HG02798 (cell line): ENCODE measurements around the gene SAA2.
"Not testable (repeated sequence)": the region's sequence is repeated elsewhere in the genome, so short reads cannot be mapped to it uniquely, and the experiment has no call there.

Experiments used
- ATAC-seq: cut with Tn5 transposase; IDR thresholded peaks from one replicate; pipeline ENCODE4 v1.9.1; 2021; ENCODE audit warnings: mild to moderate bottlenecking; ENCODE audit not compliant: unreplicated experiment, poor library complexity

Gene SAA2

DNA sequence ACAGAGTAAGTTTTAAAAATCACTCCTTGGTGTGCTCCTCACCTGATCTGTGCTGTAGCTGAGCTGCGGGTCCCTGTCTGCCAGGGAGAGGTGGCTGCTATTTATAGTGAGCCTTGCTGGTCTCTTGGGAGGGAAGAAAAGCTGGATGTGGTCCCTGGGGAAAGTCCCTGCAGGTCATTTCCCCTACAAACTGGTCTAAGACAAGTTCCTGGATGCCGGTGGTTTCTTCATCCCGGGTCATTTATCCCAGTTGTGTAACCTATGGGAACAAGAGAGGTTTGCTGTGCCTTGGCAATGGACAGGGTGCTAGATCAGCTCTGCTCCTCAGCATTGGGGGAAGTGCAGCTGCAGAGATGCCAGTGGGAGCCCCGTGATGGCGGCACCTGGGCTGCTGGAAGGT is at the start of gene SAA2:
Gene SAA2, minus strand, starts transcription at position 108 of the 400 bp plus-strand sequence. CDS start 657 bp downstream, outside the sequence.
- no peak for ATAC-seq

GRCh38 chr11:18295316-18295715 is 46.8 kb upstream of the SAA2 start:
- no peak for ATAC-seq

DNA sequence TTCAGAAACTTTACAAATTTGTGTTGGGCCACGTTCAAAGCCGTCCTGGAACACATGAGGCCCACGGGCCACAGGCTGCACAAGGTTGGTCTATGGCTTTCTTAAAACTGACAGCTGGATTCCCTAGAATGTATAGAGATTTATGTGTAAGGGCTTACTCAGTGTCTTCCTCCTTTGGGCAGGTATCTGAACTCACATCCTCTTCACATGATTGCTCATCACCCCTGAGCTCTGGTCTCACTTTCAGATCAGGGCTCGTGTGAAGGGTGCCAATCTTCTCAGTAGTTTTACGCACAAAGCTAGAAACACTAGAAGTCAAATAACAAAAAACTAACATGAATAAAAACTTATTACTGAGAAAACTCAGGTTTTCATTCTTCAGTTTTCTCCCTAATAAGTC is 46.4 kb upstream of the SAA2 start:
- ATAC-seq, result no peak

DNA sequence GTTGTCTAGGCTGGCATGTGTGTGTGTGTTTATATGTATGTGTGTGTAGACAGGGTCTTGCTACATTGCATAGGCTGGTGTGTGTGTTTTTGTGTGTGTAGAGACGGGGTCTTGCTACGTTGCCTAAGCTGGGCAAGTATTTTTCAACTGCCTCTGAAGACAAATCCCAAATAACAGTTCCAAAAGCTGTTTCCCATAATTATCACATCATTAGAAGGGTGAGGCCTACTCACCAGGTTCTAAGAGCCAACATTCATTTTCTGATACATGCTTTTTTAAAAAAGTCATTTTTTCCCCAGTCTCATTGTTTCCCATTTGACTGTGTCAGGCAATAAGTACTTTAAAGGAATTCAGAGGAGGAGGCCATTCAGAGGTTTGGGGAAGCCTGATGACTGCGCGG is 40.4 kb upstream of the SAA2 start:
- no peak for ATAC-seq

DNA sequence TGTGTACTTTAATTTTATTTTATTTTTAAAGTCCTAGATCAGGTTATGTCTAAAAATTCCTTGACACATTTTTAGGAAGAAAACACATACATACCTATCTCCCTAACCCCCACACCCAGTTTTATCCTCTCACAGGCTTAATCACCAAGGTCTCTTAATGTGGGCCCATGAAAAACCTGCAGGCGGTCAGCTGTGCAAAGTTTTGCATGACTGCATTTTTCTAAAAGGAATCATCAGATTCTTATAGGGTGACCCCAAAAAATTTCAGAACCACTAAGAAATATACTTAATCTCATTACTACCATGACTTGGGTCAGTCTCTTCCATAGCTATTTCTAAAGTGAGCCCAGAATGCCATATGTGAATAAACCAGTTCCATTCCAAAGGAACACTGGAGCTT is 37.4 kb upstream of the SAA2 start:
- ATAC-seq, result no peak

DNA sequence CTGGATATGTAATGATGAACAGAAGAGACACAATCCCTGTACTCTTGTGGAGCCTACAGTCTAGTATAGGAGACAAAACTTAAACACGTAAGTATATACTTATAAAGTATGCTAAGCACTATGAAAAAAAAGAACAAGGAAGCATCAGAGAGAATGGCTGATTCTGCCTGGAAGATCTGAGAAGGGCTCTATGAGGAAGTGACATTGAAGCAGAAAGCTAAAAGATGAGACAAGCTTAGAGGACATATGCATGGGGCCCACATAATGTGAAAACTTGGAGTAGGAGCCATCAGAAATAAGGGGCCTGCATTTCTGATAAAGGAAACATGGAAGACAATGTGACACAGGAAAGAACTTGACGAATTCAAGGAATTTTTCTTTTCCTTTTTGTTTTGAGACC is 34.2 kb upstream of the SAA2 start:
- ATAC-seq, result no peak

- ATAC-seq, result peak; percentile 92
These were observed 32.1 kb upstream of the SAA2 start for GRCh38 chr11:18280438-18281045.

- ATAC-seq, result no peak
These were observed 29.2 kb upstream of the SAA2 start for GRCh38 chr11:18277565-18278271.

DNA sequence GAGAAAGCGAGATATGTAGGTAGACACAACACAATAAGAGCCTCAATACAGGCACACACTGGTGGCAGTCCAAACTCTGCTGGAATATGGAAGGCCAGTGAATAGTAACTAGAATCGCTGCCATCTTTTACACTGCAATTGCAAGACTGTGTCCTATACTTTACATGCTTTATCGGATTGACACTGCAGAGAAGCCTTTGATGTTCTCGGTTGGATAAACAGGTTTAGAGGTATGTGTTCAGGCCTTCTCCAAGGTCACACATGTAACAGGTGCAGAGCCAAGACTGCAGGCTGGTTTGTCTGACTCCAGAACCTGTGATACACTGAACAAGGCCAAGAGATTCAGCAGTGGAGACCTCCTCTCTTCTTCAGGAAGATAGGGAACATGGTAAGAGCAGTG is 22.7 kb upstream of the SAA2 start:
- ATAC-seq, result no peak

DNA sequence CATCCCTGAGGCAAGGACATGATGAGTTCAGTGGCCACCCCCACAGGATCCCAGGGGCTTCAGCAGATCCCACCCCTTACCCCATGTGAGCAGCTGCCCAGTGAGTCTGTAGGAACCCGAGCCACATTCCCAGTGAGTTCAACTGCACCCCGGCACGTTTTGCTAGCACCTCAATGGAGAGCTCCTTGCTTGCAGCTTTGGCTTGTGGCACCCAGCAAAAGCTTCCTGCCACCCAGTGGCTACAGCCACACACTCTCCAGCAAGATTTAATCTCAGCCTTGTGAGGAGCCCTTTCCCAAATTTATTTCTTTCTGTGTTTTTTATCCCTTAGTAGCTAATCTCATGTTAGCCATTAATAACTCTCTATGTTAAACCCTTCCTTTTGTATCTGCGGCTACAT is 21.6 kb upstream of the SAA2 start:
- ATAC-seq, result no peak

- ATAC-seq, result not testable (repeated sequence)
These were observed 20.8 kb upstream of the SAA2 start for GRCh38 chr11:18269252-18269651.

- peak; percentile 66 for ATAC-seq
These were observed 19.1 kb upstream of the SAA2 start for GRCh38 chr11:18267335-18268133.

DNA sequence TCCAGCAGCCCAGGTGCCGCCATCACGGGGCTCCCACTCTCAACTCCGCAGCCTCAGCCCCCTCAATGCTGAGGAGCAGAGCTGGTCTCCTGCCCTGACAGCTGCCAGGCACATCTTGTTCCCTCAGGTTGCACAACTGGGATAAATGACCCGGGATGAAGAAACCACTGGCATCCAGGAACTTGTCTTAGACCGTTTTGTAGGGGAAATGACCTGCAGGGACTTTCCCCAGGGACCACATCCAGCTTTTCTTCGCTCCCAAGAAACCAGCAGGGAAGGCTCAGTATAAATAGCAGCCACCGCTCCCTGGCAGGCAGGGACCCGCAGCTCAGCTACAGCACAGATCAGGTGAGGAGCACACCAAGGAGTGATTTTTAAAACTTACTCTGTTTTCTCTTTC is 17.5 kb upstream of the SAA2 start, which contains the start of gene SAA1:
Gene SAA1, plus strand, starts transcription at position 316 of the 400 bp plus-strand sequence. CDS start 624 bp downstream, outside the sequence.
- no peak for ATAC-seq

- no peak for ATAC-seq
These were observed 16.4 kb upstream of the SAA2 start for GRCh38 chr11:18264677-18265555.

DNA sequence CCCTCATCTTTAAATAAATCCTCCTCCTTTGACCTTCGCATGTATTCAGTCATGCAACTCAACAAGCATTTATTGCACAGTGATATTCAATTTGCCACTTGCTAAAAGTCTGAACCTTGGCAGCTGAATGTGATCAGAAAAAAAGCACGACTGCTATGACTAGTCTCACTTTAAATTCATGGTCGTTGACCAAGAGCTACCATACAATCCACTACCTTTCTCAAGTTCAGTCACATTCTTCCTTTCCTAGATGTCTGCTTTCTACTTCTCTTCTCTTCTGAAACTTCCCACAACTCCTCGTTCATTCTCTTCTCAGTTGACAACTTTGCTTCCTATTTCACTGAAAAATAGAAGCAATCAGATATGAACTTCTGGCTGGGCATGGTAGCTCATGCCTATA is 15.6 kb upstream of the SAA2 start:
- ATAC-seq, result no peak

DNA sequence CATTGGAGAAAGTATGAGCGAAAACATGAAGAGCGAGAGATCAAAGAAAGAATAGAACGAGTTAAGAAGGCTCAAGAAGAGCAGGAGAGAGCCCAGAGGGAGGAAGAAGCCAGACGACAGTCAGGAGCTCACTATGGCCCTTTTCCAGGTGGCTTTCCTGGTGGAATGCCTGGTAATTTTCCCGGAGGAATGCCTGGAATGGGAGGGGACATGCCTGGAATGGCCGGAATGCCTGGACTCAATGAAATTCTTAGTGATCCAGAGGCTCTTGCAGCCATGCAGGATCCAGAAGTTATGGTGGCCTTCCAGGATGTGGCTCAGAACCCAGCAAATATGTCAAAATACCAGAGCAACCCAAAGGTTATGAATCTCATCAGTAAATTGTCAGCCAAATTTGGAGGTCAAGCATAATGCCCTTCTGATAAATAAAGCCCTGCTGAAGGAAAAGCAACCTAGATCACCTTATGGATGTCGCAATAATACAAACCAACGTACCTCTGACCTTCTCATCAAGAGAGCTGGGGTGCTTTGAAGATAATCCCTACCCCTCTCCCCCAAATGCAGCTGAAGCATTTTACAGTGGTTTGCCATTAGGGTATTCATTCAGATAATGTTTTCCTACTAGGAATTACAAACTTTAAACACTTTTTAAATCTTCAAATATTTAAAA is 14.3 kb upstream of the SAA2 start:
- not testable (repeated sequence) for ATAC-seq

DNA sequence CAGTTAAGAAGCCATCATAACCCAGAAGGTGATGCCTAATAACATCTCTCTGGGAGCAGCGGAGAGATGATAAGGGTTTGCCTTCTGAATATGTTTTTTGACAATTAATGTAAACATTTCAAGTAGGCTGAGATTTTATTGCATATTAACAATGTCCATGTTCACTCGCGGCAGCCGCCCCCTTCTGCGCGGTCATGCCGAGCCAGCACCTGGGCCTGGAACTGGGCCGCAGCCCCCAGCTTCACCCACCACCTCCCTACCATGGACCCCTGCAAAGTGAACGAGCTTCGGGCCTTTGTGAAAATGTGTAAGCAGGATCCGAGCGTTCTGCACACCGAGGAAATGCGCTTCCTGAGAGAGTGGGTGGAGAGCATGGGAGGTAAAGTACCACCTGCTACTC is 13.3 kb upstream of the SAA2 start:
- no peak for ATAC-seq

DNA sequence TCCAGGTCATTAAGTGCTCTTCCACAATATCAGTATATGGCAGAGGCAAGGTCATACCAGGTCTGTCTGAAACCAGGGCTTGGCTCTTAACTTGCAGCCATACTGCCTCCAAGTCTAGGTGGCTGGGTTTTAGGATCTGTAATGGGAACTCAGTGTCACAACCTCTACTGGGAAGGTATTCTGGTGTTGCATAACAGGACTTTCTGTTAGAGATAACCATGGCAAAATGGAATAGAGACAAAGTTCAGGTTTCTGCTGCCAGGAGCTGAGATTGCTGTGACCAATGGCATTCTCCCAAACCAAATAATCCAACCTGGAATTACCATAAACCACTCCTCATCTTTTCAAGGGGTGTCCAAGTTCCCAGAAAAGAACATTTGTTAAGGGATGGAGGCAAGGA is 10.8 kb upstream of the SAA2 start:
- ATAC-seq, result no peak

DNA sequence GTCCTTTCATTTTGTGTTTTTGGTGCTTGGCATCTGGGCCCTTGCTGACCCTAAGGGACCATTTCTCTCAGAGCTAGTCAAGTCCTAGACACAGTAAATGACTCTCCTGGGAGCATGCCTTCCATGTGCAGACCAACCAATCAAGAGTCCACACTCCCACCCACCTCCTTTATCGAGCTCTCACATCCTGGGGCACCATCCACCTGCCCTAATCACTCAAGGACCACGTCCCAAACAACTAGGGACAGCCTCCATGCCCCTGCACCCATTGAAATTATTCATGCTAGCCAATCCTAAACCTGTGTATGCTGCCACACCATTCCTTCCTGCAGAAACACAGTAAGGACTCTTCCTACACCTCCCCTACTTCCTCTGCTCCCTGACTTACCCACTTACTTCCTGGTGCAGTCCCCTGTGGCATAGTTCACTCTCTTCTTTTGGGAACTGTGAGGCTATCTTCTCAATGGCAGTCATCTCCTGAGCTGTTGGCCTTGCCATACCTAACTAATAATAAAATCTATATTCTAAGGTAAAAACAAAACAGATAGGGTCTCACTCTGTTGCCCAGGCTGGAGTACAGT is 6.4 kb upstream of the SAA2 start:
- ATAC-seq, result no peak
